ENCODE data around the gene PREB. TPM values are rescaled to one million over a fixed set of nuclear protein-coding genes. Genes with fewer than 3 reads are reported as not detected.
"Not testable (repeated sequence)": the region's sequence is repeated elsewhere in the genome, so short reads cannot be mapped to it uniquely, and the experiment has no call there.

Gene PREB
- total RNA-seq, 2 donors from 2014 or later, result 50.5 to 53.5 TPM

DNA sequence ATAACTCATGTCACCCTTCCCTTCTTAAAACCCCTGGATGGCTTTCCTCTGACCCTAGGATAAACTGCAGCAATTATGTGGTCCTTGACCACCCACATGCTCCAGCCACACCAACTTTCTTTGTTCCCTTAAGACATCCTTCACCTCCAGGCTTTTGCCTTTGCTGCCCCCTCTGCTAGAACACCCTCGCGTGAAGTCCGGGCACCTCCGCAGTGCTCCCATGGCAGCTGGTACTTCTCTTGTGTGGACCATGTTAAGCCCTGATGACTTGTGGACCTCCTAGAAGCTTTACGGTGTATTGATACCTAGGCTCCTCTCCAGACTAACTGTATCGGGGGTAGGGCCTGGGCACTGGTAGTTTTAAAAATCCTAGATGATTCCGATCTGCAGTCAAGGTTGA is 11.6 kb downstream of the PREB start:
- Mint-ChIP-seq H3K4me1 (peaks cover 13% of the 10 kb centered on the region), H3K27me3 (ENCODE audit: insufficient read depth) (peaks cover 73% of the 10 kb centered on the region), H3K4me3 (peak overlapping the region; percentile 66), H3K9me3 (peaks cover 3% of the 10 kb centered on the region), H3K27ac (no peak overlapping the region), H3K36me3 (ENCODE audit: low read depth) (no peaks in the 10 kb centered on the region)
- WGBS, 2 experiments (ENCODE audit: insufficient coverage in 1 of 2, insufficient read length in 1 of 2), result 86 to 90% methylated on average over 7 of the region's 7 CpGs
- H3K9me3 ChIP-seq (ENCODE audit: control insufficient read depth, low read length), result no peaks in the 10 kb centered on the region
- H3K4me1 ChIP-seq (ENCODE audit: control insufficient read depth, insufficient read depth, low read length), result no peaks in the 10 kb centered on the region
- H3K27me3 ChIP-seq (ENCODE audit: control insufficient read depth, insufficient read depth, low read length, poor library complexity, severe bottlenecking), result peaks cover 69% of the 10 kb centered on the region
- no peak overlapping the region for H3K4me3 ChIP-seq (ENCODE audit: low read length)
- TF ChIP-seq, protein P1, sequence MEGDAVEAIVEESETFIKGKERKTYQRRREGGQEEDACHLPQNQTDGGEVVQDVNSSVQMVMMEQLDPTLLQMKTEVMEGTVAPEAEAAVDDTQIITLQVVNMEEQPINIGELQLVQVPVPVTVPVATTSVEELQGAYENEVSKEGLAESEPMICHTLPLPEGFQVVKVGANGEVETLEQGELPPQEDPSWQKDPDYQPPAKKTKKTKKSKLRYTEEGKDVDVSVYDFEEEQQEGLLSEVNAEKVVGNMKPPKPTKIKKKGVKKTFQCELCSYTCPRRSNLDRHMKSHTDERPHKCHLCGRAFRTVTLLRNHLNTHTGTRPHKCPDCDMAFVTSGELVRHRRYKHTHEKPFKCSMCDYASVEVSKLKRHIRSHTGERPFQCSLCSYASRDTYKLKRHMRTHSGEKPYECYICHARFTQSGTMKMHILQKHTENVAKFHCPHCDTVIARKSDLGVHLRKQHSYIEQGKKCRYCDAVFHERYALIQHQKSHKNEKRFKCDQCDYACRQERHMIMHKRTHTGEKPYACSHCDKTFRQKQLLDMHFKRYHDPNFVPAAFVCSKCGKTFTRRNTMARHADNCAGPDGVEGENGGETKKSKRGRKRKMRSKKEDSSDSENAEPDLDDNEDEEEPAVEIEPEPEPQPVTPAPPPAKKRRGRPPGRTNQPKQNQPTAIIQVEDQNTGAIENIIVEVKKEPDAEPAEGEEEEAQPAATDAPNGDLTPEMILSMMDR (conservative IDR thresholded peaks at IDR 0.05), result no peak
- no peak overlapping the region for H3K27ac ChIP-seq (ENCODE audit: low read depth, low read length)
- H3K9ac ChIP-seq (ENCODE audit: extremely low read depth, low read length, poor library complexity, severe bottlenecking), result no peak overlapping the region
- H3K36me3 ChIP-seq (ENCODE audit: control insufficient read depth, insufficient read depth, low read length), result no peaks in the 10 kb centered on the region
- no peak for DNase-seq

DNA sequence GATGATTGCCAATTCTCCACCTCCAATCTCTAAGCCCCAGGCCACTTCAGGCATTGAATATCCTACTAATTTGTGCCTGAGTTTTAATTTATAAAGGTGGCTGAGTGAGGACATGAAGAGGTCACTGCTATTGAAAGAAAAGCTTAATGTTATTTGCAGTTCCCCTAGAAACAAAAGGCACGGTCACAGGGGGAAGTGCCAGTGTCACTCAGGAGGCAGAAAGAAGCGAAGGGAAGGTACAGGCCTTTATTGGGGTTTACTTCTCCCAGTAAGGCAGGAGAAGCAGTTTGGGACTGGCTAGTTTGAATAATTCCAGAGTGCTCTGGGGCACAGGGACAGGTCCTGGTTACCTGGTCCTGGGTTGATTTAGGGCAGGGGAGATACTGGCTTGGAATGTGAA is 12.5 kb downstream of the PREB start:
- H3K4me1 ChIP-seq (ENCODE audit: control insufficient read depth, insufficient read depth, low read length), result no peaks in the 10 kb centered on the region
- H3K4me3 ChIP-seq (ENCODE audit: low read length), result no peak overlapping the region
- DNase-seq, result no peak
- peaks cover 78% of the 10 kb centered on the region for H3K27me3 ChIP-seq (ENCODE audit: control insufficient read depth, insufficient read depth, low read length, poor library complexity, severe bottlenecking)
- H3K27ac Mint-ChIP-seq, result no peak overlapping the region
- H3K27ac ChIP-seq (ENCODE audit: low read depth, low read length), result no peak overlapping the region
- TF ChIP-seq, protein P1 (conservative IDR thresholded peaks at IDR 0.05), result no peak
- WGBS, 2 experiments (ENCODE audit: insufficient coverage in 1 of 2, insufficient read length in 1 of 2), result 79 to 81% methylated on average over 2 of the region's 2 CpGs
- H3K9ac ChIP-seq (ENCODE audit: extremely low read depth, low read length, poor library complexity, severe bottlenecking), result no peak overlapping the region
- no peaks in the 10 kb centered on the region for H3K36me3 Mint-ChIP-seq (ENCODE audit: low read depth)
- no peaks in the 10 kb centered on the region for H3K9me3 ChIP-seq (ENCODE audit: control insufficient read depth, low read length)
- peaks cover 13% of the 10 kb centered on the region for H3K4me1 Mint-ChIP-seq
- H3K4me3 Mint-ChIP-seq, result no peak overlapping the region
- H3K9me3 Mint-ChIP-seq, result peaks cover 3% of the 10 kb centered on the region
- peaks cover 82% of the 10 kb centered on the region for H3K27me3 Mint-ChIP-seq (ENCODE audit: insufficient read depth)
- H3K36me3 ChIP-seq (ENCODE audit: control insufficient read depth, insufficient read depth, low read length), result no peaks in the 10 kb centered on the region

DNA sequence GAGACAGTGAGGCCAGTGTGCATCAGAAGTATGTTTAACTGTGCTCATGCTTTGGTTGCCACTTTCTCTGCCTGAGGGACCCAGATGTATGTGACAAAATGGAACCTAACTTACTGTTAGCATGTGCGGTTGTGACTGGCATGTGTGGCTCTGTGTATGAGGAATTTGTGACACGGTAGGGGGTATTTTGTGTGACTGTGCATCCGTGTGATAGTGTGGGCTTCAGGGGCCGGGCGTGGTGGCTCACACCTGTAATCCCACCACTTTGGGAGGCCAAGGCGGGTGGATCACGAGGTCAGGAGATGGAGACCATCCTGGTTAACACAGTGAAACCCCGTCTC is 15.1 kb downstream of the PREB start:
- H3K9me3 Mint-ChIP-seq; H3K4me1 ChIP-seq (ENCODE audit: control insufficient read depth, insufficient read depth, low read length); H3K9ac ChIP-seq (ENCODE audit: extremely low read depth, low read length, poor library complexity, severe bottlenecking); H3K9me3 ChIP-seq (ENCODE audit: control insufficient read depth, low read length); H3K36me3 ChIP-seq (ENCODE audit: control insufficient read depth, insufficient read depth, low read length); DNase-seq; H3K27ac Mint-ChIP-seq; H3K27ac ChIP-seq (ENCODE audit: low read depth, low read length); H3K36me3 Mint-ChIP-seq (ENCODE audit: low read depth): not testable (repeated sequence)
- peaks cover 75% of the 10 kb centered on the region for H3K27me3 ChIP-seq (ENCODE audit: control insufficient read depth, insufficient read depth, low read length, poor library complexity, severe bottlenecking)
- Mint-ChIP-seq H3K27me3 (ENCODE audit: insufficient read depth) (peaks cover 78% of the 10 kb centered on the region), H3K4me3 (peak overlapping the region; percentile 53), H3K4me1 (peaks cover 13% of the 10 kb centered on the region)
- WGBS, 2 experiments (ENCODE audit: insufficient coverage in 1 of 2, insufficient read length in 1 of 2), result 87 to 90% methylated on average over 5 to 8 of the region's 8 CpGs
- peak overlapping the region; percentile 58 for H3K4me3 ChIP-seq (ENCODE audit: low read length)
